ENCODE data around the gene SHLD1.

Gene SHLD1

DNA sequence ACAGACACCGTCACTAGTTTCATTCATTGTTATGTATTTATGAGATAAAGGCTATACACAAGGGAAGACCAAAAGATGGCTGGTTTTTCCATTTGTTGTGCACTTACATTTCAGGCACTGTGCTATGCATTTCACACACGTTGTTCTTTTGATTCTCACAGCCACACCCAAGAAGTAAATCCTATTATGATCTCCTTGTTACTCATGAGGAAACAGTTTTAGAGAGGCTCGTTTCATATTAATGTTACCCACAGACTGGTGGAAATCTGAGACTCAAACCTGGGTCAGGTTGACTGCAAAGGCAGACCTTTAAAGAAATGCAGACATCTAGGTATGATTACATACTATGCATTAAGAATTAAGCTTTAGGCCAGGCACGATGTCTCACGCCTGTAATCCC is 34.9 kb downstream of the SHLD1 start:
- ATAC-seq (ENCODE audit: low read depth), result peak; percentile 82
- no peaks in the 10 kb centered on the region for H3K36me3 ChIP-seq (ENCODE audit: low read depth)
- H3K4me1 ChIP-seq (ENCODE audit: insufficient read depth, poor library complexity, severe bottlenecking), result peaks cover 17% of the 10 kb centered on the region
- no peak for DNase-seq (ENCODE audit: low spot score)
- H3K4me3 ChIP-seq (ENCODE audit: severe bottlenecking), result no peak overlapping the region
- no peaks in the 10 kb centered on the region for H3K27me3 ChIP-seq (ENCODE audit: insufficient read depth, poor library complexity, severe bottlenecking)
- no peaks in the 10 kb centered on the region for H3K9me3 ChIP-seq (ENCODE audit: severe bottlenecking)
- H3K27ac ChIP-seq (ENCODE audit: poor library complexity, severe bottlenecking), result peak overlapping the region; percentile 45
- TF ChIP-seq, protein P1, sequence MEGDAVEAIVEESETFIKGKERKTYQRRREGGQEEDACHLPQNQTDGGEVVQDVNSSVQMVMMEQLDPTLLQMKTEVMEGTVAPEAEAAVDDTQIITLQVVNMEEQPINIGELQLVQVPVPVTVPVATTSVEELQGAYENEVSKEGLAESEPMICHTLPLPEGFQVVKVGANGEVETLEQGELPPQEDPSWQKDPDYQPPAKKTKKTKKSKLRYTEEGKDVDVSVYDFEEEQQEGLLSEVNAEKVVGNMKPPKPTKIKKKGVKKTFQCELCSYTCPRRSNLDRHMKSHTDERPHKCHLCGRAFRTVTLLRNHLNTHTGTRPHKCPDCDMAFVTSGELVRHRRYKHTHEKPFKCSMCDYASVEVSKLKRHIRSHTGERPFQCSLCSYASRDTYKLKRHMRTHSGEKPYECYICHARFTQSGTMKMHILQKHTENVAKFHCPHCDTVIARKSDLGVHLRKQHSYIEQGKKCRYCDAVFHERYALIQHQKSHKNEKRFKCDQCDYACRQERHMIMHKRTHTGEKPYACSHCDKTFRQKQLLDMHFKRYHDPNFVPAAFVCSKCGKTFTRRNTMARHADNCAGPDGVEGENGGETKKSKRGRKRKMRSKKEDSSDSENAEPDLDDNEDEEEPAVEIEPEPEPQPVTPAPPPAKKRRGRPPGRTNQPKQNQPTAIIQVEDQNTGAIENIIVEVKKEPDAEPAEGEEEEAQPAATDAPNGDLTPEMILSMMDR (IDR thresholded peaks at IDR 0.05; ENCODE audit: poor library complexity, severe bottlenecking), result no peak

DNA sequence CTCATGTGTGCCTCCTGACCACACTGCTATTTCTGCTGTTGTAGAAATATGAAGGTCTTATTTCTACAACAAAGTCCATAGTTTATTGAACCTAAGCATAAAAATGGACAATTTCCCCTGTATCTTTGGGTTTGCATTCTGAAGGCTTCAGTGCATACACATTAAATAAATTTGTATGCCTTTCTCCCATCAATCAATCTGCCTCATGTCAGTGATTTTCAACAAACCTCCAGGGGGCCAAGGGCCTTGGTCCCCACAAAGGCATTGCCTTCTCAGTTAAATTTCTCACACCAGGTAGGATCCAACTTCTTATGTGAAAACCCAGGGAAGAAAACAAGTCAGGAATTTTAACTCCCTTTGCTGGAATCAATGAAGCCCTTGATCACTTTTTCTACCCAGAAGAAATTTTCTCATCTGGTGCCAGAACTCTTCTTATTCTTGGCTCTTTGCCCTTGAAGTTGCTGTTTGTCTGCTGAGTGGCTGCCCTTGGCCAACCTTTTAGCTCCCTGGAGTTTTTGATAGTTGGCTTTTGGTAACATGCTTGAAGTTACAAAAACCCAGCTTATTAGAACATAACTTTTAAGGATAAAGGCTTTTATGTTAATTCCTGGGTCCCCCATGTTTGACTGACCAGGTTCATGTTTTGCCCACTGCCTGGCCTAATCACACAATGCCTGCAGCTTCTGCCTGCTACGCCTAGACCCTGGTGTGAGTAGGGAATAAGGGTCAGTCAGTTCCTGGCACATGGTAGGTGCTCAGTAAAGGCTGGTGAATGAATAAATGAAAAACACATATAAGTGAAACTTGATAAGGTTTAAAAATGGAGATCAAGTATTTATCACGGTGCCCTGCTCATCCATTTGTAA is 37.0 kb downstream of the SHLD1 start:
- no peaks in the 10 kb centered on the region for H3K27me3 ChIP-seq (ENCODE audit: insufficient read depth, poor library complexity, severe bottlenecking)
- DNase-seq (ENCODE audit: low spot score) (no peak), ATAC-seq (ENCODE audit: low read depth) (no peak)
- H3K9me3 ChIP-seq (ENCODE audit: severe bottlenecking), result no peaks in the 10 kb centered on the region
- TF ChIP-seq, protein P1 (IDR thresholded peaks at IDR 0.05; ENCODE audit: poor library complexity, severe bottlenecking), result no peak
- H3K4me1 ChIP-seq (ENCODE audit: insufficient read depth, poor library complexity, severe bottlenecking), result peaks cover 17% of the 10 kb centered on the region
- no peak overlapping the region for H3K4me3 ChIP-seq (ENCODE audit: severe bottlenecking)
- no peak overlapping the region for H3K27ac ChIP-seq (ENCODE audit: poor library complexity, severe bottlenecking)
- no peaks in the 10 kb centered on the region for H3K36me3 ChIP-seq (ENCODE audit: low read depth)

DNA sequence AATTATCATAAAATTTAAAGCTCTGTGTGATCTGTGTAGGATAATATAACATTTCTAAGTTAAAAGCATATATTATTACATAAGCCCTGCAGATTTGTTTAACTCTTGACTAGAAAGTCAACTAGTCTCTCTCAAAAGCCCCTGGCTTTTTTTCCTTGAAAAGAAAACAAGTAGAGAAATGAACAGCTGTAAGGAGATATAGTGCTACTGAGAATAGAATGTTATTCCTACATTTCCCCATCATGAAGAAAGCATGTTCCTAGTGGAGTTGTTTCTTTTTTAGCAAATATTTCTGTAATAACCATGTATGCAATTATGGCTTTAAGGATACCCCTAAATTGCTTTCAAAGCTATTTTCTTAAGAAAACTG is 37.6 kb downstream of the SHLD1 start:
- H3K27ac ChIP-seq (ENCODE audit: poor library complexity, severe bottlenecking), result no peak overlapping the region
- no peaks in the 10 kb centered on the region for H3K9me3 ChIP-seq (ENCODE audit: severe bottlenecking)
- no peaks in the 10 kb centered on the region for H3K27me3 ChIP-seq (ENCODE audit: insufficient read depth, poor library complexity, severe bottlenecking)
- TF ChIP-seq, protein P1 (IDR thresholded peaks at IDR 0.05; ENCODE audit: poor library complexity, severe bottlenecking), result no peak
- no peaks in the 10 kb centered on the region for H3K36me3 ChIP-seq (ENCODE audit: low read depth)
- DNase-seq (ENCODE audit: low spot score), result no peak
- H3K4me1 ChIP-seq (ENCODE audit: insufficient read depth, poor library complexity, severe bottlenecking), result peaks cover 17% of the 10 kb centered on the region
- no peak for ATAC-seq (ENCODE audit: low read depth)
- no peak overlapping the region for H3K4me3 ChIP-seq (ENCODE audit: severe bottlenecking)

DNA sequence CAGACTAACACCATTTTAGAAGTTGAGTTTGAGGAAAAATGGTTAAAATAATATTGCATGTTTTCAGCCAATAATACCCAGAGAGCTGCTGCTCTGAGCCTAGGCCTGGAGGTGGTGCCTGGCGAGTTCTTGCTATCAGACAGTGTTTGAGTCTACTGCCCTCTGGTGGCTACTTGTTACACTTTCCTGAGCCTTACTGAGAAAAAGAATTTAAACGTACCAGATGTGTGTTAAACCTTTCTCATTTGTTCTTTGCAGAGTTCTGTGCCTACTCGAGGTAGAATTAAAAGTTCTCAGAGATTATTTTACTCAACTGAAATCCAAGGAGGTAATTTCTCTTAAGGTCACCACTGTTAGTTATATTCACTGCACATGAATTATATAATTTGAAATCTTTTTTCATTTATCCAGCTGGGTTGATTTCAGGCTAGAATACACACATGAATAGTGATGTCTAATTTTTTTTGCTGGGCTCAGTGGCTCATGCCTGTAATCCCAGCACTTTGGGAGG is 38.2 kb downstream of the SHLD1 start:
- no peaks in the 10 kb centered on the region for H3K9me3 ChIP-seq (ENCODE audit: severe bottlenecking)
- ATAC-seq (ENCODE audit: low read depth), result peak; percentile 77
- H3K27ac ChIP-seq (ENCODE audit: poor library complexity, severe bottlenecking), result no peak overlapping the region
- DNase-seq (ENCODE audit: low spot score), result peak; percentile 73
- no peaks in the 10 kb centered on the region for H3K27me3 ChIP-seq (ENCODE audit: insufficient read depth, poor library complexity, severe bottlenecking)
- H3K4me3 ChIP-seq (ENCODE audit: severe bottlenecking), result no peak overlapping the region
- TF ChIP-seq, protein P1 (IDR thresholded peaks at IDR 0.05; ENCODE audit: poor library complexity, severe bottlenecking), result peak; percentile 98
- H3K4me1 ChIP-seq (ENCODE audit: insufficient read depth, poor library complexity, severe bottlenecking), result peaks cover 17% of the 10 kb centered on the region
- no peaks in the 10 kb centered on the region for H3K36me3 ChIP-seq (ENCODE audit: low read depth)

DNA sequence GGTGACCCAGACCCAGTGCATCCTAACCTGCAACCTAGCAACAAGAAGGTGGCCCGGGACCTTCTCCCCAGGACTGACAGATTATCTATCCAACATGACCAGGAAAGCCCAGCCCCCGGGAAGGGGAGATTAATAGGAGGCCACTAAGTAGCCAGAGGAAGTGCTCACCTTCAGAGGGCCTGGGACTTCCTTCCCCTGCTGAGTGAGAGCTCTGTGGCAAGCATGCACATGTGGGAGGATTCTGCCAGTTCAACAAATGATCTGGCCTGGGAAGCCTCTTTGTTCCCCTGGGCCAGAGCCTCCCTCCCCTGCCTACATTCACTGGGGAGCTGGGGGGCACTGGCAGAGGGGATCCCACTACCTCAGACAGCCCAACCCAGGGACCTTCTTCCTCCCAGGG is 39.6 kb downstream of the SHLD1 start:
- H3K4me1 ChIP-seq (ENCODE audit: insufficient read depth, poor library complexity, severe bottlenecking), result peaks cover 15% of the 10 kb centered on the region
- TF ChIP-seq, protein P1 (IDR thresholded peaks at IDR 0.05; ENCODE audit: poor library complexity, severe bottlenecking), result no peak
- DNase-seq (ENCODE audit: low spot score), result no peak
- no peak for ATAC-seq (ENCODE audit: low read depth)
- H3K4me3 ChIP-seq (ENCODE audit: severe bottlenecking), result no peak overlapping the region
- H3K9me3 ChIP-seq (ENCODE audit: severe bottlenecking), result no peaks in the 10 kb centered on the region
- H3K27me3 ChIP-seq (ENCODE audit: insufficient read depth, poor library complexity, severe bottlenecking), result no peaks in the 10 kb centered on the region
- H3K36me3 ChIP-seq (ENCODE audit: low read depth), result no peaks in the 10 kb centered on the region
- H3K27ac ChIP-seq (ENCODE audit: poor library complexity, severe bottlenecking), result no peak overlapping the region
